Mammary epithelial cell (primary cell): ENCODE results near the gene SLC12A3.

Experiments
- CTCF ChIP-seq, 2 donors: IDR thresholded peaks in 1 of 2; conservative IDR thresholded peaks in 1 of 2; 2 replicates each; pipeline ENCODE4 v1.5.1; 2011 to 2012; ENCODE audit warnings: inconsistent platforms in 2 of 2, low read length in 2 of 2, mild to moderate bottlenecking in 2 of 2, control low read depth in 1 of 2, low read depth in 1 of 2; ENCODE audit not compliant: insufficient read depth in 1 of 2; ENCODE audit errors: extremely low read depth in 1 of 2
- EZH2 ChIP-seq: IDR thresholded peaks from 2 replicates; pipeline ENCODE4 v1.6.1; 2012; ENCODE audit warnings: low read length, inconsistent platforms, borderline replicate concordance

DNA sequence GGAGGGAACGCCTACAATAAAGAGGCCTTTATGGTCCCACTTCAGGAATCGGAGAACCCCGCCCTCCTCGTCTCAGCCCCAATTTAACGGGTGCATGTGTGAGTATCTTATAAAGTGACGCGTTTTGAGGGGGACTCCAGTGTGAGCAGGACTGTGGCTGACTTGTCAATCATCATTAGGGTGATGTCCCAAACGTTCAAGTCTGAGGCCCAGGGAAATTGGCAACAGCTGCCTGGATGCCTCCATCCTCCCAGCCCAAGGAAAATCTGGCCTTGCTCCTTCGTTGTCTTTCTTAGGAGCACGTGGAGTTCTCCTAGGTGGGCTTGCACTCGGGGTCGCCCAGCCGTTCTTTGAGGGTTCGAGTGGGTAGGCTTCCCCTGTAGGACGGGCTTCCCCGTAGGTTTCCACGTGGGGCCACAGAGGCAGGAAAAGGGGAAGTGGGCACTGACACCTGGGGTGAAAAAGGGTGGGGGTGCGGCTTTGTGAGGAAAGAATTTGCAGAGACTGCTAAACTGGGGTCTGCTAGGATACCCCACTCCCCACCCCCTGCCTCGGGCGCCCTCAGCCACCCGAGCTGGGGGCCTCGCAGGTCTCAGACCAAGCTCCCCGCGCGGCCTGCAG is 66.4 kb downstream of the SLC12A3 start:
- TF ChIP-seq CTCF (conservative IDR thresholded peaks at IDR 0.05 in 1 of 2, IDR thresholded peaks at IDR 0.05 in 1 of 2; ENCODE audit: extremely low read depth in 1 of 2, insufficient read depth in 1 of 2, low read depth in 1 of 2, low read length in 2 of 2) = no peak
- TF ChIP-seq EZH2 = no peak
